H1 (cell line): ENCODE measurements around the gene LMX1B.

Experiments
- BACH1 ChIP-seq: IDR thresholded peaks from 2 replicates; pipeline ENCODE4 v1.6.1; 2012; ENCODE audit warnings: low read length, improper control_type of control experiment
- CHD2 ChIP-seq: IDR thresholded peaks from 2 replicates; pipeline ENCODE4 v1.6.1; 2012; ENCODE audit warnings: low read length, improper control_type of control experiment
- CREB1 ChIP-seq: IDR thresholded peaks from 2 replicates; pipeline ENCODE4 v1.6.1; 2012; ENCODE audit warnings: inconsistent platforms
- KDM1A ChIP-seq: fragments of 200-600, 300-600 bp; sonication (generic); IDR thresholded peaks from 2 replicates; pipeline ENCODE4 v1.7.1; 2016; ENCODE audit warnings: mild to moderate bottlenecking, low read length, borderline replicate concordance
- POLR2A ChIP-seq, 2 experiments: IDR thresholded peaks; 1 replicate in 1 of 2; 2 replicates in 1 of 2; pipeline ENCODE4 v1.6.1; 2011; ENCODE audit warnings: low read depth in 2 of 2, low read length in 2 of 2, mild to moderate bottlenecking in 2 of 2; ENCODE audit errors: control extremely low read depth in 1 of 2
- RAD21 ChIP-seq, 2 experiments: IDR thresholded peaks in 1 of 2; conservative IDR thresholded peaks in 1 of 2; 2 replicates each; pipeline ENCODE4 v1.6.1; 2011; ENCODE audit warnings: low read depth in 2 of 2, low read length in 2 of 2, improper control_type of control experiment in 1 of 2, inconsistent platforms in 1 of 2, mild to moderate bottlenecking in 1 of 2, moderate library complexity in 1 of 2
- SP2 ChIP-seq: IDR thresholded peaks from 2 replicates; pipeline ENCODE4 v1.6.1; 2012; ENCODE audit warnings: mild to moderate bottlenecking, low read length, inconsistent platforms
- TAF1 ChIP-seq: IDR thresholded peaks from 2 replicates; pipeline ENCODE4 v1.6.1; 2011; ENCODE audit warnings: mild to moderate bottlenecking, low read depth, low read length
- TBP ChIP-seq: IDR thresholded peaks from 2 replicates; pipeline ENCODE4 v1.6.1; 2011; ENCODE audit warnings: low read depth, low read length, improper control_type of control experiment
- TF ChIP-seq, protein P1 (sequence below), 3 experiments: IDR thresholded peaks; 1 replicate in 2 of 3; 2 replicates in 1 of 3; pipeline versions ENCODE4 v1.5.1 to v1.6.1; 2011; ENCODE audit warnings: low read length in 3 of 3, mild to moderate bottlenecking in 3 of 3, inconsistent platforms in 2 of 3, low read depth in 1 of 3, moderate library complexity in 1 of 3; ENCODE audit not compliant: insufficient read depth in 1 of 3; ENCODE audit errors: control extremely low read depth in 1 of 3

GRCh38 chr9:126586236-126586635, 27.5 kb upstream of the LMX1B start:
- TF ChIP-seq RAD21 (IDR thresholded peaks at IDR 0.05 in 1 of 2, conservative IDR thresholded peaks at IDR 0.05 in 1 of 2; ENCODE audit: low read depth in 2 of 2, low read length in 2 of 2), result no peak
- TF ChIP-seq, protein P1, sequence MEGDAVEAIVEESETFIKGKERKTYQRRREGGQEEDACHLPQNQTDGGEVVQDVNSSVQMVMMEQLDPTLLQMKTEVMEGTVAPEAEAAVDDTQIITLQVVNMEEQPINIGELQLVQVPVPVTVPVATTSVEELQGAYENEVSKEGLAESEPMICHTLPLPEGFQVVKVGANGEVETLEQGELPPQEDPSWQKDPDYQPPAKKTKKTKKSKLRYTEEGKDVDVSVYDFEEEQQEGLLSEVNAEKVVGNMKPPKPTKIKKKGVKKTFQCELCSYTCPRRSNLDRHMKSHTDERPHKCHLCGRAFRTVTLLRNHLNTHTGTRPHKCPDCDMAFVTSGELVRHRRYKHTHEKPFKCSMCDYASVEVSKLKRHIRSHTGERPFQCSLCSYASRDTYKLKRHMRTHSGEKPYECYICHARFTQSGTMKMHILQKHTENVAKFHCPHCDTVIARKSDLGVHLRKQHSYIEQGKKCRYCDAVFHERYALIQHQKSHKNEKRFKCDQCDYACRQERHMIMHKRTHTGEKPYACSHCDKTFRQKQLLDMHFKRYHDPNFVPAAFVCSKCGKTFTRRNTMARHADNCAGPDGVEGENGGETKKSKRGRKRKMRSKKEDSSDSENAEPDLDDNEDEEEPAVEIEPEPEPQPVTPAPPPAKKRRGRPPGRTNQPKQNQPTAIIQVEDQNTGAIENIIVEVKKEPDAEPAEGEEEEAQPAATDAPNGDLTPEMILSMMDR (IDR thresholded peaks at IDR 0.05; ENCODE audit: control extremely low read depth in 1 of 3, insufficient read depth in 1 of 3, low read depth in 1 of 3, low read length in 3 of 3), result no peak
- TF ChIP-seq CHD2, result no peak
- no peak for TF ChIP-seq SP2
- no peak for TF ChIP-seq POLR2A (IDR thresholded peaks at IDR 0.05; ENCODE audit: control extremely low read depth in 1 of 2, low read depth in 2 of 2, low read length in 2 of 2)
- TF ChIP-seq TBP, result no peak
- no peak for TF ChIP-seq BACH1
- no peak for TF ChIP-seq CREB1
- no peak for TF ChIP-seq TAF1
- no peak for TF ChIP-seq KDM1A
